HCEC 1CT (cell line): ENCODE measurements around the gene MYOM1.
"Not testable (repeated sequence)": the region's sequence is repeated elsewhere in the genome, so short reads cannot be mapped to it uniquely, and the experiment has no call there.

Experiments
- DNase-seq: peaks from one replicate; pipeline ENCODE4 v3.0.0-alpha.2; 2017

Gene MYOM1

DNA sequence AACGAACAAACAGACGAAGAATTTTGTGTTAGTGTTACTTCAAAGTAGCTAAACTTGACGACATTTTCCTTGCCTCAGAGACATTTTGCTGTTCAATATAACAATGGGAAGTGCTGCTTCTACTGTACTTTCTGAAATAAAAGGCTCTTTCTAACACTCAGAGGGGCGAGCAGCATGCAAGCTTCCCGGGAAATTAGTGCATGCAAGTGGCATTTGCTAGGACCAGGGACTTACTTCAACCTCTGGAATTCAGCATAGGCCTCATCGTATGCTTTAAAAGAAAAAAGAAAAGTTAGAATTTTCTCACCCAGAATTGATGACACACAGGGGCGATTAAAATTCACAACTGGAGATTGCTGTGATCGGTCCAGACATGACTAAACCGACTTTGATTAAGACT lies 144.3 kb downstream of the MYOM1 start:
- DNase-seq, result no peak

DNA sequence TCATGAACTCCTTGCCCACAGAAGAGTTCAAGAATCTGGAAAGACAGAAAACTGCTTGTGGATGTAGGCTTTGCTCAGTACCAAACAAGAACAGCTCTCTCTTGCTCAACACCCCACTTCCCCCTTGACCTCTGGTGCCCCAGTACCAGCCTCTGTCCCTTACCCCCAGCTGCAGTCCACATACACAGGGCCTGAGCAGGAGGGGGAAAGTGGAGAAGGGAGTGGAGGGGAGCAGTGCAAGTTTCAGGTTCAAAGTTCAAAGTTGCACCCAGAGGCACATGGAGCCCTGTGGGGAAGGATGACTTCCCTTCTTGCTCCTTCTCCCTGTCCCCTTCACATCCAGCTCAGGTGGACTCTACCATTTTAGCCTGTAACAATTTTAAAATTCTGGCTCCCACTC lies 145.7 kb downstream of the MYOM1 start:
- no peak for DNase-seq

DNA sequence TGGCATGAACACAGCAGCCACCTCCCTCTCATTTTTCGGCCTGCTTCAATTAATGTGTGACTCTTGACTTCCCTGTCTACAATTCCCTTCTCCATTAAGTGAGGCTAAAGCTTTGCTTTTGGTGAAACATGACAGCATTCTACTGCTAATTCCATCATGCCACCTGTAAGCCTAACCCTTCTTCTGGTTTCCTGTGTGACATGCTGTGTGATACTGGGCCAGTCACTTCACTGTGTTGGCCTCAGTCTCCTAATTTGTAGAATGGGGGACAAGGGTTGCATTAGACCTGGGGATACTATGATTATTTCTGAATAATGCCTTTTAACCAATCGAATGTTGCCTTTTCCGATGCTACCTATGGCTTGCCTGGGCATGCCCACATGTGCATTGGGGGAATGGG lies 146.4 kb downstream of the MYOM1 start:
- not testable (repeated sequence) for DNase-seq

DNA sequence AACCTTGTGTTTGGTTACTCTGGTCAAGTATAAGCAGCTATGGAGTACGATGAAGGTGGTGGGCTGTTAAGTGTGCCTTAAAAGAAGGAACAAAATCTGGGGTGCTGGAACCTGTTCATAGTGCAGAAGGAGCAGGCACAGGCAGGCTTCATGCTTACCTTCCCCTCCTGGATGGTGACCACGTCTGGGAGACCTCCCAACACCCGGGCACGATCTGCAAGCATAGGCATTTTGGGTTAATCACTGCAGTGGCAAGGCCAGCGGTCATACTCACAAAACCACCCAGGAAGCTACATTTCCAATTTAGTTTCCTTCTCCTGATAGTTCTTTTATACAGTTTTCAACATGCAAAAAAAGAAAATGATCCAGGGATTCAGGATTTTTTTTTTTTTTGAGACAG lies 148.1 kb downstream of the MYOM1 start:
- DNase-seq, result no peak

DNA sequence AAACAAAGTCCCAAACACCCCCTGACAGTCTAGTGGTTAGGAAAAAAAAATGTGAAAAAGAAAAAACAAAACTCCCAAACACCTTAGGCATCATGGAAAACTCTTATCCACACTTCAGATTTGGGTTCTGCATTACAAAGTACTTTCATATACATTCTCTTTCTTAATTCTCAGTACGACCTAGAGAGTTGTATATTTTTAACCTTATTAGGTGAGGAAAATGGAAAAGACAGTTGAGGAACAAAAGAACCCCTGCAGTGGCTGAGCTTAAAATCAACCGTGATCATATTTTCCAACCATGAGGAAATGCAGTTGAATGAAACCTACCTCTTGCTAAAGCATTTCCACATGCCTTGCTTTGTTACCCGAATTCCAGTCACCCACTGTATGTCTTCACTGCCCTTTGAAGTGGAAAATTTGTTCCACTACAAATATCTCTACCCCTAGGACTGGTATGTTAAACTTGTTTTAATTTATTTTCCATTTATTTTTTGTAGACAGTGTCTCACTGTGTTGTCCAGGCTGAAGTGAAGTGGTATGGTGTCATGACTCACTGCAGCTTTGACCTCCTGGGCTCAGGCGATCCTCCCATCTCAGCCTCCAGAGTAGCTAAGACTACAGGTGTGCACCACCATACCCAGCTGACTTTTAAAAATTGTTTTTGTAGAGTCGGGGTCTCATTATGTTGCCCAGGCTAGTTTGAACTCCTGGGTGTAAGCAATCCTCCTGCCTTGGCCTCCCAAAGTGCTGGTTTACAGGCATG lies 149.9 kb downstream of the MYOM1 start:
- DNase-seq, result no peak

DNA sequence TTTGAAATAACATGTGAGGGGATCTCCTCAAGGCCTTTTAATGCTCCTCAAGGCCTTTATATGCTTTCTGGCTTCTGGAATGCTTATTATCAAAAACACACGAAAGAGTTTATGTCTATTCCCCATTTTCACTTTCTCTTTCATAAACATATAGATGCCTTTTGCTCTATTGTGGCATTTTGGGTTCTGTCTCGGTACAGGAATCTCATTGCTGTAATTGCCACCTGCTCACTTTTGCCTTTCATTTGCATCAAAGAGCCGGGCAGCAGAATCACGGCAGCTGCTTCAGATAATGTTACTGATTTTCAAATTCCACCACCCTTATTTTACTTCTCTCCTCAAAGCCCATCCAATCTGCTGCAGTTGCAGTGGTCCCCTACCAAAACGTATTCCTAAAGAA lies 152.0 kb downstream of the MYOM1 start:
- no peak for DNase-seq

DNA sequence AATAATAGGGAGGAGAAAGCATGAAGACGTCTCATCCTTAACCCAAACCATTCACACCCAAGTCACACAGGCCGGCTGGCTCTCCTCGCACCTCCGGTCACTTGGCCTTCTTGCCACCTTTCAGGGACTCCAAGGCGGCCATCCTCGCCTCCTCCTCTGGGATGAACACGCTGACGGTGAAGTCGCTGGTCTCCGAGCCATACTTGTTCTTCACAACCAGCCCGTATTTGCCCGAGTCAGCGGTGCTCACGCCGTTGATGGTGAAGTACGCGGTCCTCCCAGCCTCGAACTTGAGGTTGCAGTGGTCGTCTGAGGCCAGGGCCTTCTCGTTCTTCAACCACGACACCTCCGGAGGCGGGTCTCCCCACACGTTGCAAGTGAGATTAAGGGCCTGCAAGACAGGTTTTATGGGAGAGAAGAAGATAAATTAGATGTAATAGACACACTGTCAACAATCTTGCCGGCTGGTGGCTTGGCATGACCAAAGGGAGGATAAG lies 152.6 kb downstream of the MYOM1 start:
- no peak for DNase-seq

DNA sequence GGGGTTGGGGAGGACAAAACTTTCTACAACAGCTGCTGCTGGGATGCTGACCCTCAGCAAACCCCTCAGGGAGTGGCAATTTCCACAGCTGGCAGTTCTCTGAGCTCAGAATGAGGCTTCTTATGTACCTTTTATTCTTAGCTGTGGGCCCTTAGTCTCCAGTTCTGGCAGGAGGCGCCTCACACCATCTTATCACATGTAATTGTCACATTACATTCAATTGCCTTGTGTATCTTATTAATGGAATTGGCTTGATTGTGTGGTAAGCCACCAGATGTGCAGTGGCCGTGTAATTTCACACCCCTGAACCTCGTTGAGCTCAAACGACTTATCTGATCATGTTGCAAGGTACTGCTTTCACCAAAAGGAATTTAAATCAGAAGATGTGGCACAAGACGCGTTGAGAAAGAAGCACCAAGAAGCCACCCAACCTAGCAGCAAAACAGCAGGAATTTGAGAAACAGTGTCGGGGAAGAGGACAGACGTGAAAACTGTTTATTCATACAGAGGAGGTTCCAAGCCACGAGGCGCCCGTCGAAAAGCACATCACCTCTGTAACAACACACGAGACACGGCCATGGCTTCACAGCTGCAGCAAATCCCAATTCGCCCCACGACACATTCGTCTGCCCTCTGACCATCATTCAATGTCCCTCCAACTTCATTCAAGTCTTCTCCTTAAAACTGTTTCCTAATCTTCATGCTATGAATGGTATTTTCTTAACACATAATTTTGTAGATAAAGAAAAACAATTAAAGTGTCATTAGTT lies 153.2 kb downstream of the MYOM1 start:
- no peak for DNase-seq

DNA sequence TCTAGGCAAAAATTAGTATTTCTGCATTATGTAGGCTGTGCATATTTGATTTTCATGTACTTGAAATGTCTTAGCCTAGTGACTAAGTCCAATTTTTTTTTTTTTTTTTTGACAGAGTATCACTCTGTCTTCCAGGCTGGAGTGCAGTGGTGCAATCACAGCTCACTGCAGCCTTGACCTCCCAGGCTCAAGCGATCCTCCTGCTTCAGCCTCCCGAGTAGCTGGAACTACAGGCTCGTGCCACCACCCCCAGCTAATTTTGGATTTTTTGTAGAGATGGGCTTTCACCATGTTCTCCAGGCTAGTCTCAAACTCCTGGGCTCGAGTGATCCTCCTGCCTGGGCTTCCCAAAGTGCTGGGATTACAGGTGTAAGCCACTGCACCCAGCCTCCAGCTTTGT lies 156.0 kb downstream of the MYOM1 start:
- not testable (repeated sequence) for DNase-seq

DNA sequence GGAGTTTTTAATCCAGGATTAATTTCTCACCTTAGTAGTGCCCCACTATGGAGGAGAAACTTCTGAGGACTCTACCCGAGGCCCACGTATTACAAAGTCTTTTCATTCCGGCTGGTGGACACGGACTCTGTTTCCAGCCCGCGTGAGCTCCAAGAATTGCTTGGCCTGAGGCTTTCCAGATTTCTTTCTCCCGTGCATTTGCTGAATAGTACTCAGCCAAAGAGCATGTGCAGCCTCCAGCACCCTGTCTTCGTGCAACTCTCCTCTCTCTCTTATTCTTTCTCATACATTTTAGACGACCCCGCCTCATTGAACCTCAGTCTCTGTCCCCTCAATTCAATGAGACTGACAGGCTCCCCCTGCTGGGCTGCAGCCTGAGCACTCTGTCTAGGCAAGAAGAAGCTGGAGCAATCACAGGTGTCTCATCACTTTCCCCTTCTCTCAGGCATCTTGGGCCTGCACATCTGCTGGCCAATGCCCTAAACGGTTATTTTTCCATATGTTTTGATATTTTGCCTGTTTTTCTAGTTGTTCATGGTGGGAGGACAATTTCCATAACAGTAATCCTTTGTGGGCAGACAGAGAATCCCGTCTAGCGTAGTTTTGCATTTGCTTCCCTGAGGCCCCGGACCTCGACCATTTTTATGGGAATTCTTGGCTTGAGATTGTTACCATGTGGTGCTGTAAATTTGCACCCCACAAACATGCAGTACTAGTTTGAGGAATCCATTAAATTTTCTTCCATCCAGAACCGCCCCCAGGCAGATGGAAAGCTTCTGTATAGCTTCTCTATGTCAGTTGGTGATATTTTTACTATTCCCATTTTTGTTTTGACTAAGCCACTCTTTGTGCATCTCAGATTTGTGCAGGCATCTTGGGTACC lies 156.7 kb downstream of the MYOM1 start:
- peak; percentile 31 for DNase-seq

DNA sequence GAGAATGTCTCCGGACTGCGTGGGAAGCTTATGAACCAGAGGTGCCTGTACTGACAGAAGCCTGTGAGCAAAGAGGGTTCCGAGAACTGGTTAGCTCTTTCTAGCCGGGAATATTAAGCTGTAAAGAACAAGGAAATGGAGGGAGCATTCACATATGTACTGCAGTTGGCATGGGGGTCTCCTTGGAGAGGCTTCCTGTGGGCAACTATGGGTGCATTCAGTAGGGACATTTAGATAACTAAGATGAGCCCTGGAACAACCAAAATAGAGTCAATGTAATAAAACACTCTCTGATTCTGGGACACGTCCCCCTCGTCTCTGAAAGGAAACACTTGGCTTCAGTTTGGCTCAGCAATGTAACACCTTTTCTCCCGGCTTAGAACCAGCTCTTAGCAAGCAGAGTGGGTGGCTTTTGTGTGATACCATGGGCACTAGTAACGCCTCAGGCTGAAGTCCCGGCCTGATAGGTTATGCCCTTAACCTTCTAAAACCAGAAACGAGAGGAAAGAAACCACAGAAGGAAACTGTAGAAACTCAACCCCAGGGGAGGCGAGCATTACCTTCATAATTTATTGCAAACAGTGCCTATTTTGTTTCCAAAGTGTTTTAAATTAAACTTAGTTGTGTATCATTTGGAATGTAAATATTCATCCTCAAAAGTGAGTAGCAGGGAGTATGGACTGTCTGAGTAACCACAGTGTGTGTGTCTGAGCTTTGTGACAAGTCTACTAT lies 158.0 kb downstream of the MYOM1 start:
- DNase-seq, result no peak

DNA sequence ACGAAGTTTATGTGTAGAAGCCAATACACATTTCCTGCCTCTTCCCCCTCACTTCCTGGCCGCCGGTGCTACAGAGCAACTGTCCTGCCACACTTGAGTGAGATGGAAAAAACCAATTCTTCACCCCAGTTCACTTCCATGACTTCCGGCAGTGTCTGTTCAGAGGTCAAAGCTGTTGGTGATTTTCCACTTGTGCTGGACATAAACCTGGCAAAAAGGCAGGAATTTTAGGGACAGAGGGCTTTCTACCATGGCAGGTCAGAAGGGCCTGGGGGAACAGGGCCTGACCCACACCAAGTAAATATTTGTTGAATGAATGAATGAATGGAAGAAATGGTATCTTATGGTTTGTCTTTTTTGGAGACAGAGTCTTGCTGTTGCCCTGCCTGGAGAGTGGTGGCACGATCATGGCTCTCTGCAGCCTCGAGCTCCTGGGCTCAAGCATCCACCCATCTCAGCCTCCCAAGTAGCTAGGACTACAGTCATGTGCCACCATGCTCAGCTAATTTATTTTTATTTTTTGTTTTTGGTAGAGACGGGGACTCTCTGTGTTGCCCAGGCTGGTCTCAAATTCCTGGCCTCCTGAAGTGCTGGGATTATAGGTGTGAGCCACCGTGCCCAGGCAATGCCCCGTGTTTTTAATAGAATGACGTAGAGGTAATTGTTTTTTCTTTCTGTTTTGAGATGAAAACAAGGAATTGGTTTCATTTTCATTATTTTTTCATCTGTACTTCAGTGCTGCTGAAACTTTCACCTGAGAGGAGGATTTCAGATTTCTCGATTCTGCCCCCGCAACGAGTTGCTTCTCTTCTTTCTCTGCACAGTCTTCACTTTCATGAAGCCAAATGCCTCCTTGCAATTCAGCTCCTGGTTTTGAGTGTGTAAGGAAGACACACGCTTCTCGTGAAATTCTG lies 158.8 kb downstream of the MYOM1 start:
- DNase-seq, result no peak

DNA sequence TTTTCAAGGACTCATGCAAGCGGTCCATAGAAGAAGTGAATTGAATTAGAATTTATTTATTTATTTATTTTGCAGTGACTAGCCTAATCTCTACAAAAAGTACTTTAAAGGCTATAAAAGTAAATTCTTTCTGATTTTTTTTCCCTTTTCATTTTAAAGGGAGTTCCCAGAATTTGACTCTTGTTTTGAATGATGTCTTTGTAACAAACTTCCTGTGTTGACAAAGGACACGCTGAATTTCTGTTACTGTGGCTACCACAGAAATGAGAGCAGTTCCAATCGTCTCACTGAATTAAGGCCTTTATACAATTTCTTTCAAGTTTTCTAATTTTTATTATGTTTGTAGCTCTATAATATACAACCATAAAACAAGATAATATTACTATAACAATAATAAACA lies 160.5 kb downstream of the MYOM1 start:
- no peak for DNase-seq

DNA sequence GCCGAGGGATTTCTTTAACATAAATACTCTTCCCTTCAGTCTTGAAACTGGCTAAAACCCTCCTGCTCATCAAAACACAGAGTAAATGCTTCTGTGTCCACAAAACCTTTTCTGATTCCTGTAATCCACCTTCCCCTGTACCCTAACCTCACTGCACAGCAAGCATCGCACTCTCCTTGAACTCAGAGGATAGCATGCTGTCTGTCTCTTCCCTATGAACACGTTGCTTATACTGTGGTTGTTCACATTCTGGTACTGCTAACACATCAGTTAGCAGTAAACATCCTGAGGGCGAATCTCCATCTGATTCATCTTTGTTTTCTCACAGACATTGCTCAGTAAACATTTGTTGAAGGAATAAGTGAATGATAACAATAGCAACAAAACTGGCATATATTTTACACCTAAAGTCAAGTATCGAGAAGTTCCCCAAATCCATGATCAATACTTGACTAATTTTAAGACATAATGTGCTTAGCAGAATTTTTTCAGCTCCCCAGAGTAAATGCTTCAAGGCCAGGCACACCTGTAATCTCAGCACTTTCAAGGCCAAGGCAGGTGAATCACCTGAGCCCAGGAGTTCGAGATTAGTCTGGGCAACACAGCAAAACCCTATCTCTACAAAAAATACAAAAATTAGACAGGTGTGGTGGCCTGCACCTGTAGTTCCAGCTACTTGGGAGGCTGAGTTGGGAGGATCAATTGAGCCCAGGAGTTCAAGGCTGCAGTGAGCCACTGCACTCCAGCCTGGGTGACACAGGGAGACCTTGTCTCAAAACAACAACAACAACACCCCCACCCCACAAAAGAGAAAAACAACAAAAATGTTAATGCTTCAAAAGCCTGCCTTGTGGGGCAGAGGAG lies 161.2 kb downstream of the MYOM1 start:
- DNase-seq, result no peak

DNA sequence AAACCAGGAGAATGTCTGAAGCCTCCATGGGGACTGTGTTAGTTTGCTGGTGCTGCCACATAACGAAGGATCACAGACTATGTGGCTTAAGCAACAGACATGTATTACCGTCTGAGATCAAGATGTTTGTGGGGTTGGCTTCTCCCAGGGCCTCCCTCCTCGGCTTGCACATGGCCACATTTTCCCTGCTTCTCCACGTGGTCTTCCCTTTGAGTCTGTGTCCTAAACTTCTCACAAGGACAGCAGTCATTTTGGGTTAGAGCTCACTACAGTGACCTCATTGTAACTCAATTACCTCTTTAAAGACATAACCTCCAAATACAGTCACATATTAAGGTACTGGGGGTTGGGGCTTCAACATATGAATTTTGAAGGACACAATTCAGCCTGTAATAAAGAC lies 162.2 kb downstream of the MYOM1 start:
- DNase-seq, result no peak

DNA sequence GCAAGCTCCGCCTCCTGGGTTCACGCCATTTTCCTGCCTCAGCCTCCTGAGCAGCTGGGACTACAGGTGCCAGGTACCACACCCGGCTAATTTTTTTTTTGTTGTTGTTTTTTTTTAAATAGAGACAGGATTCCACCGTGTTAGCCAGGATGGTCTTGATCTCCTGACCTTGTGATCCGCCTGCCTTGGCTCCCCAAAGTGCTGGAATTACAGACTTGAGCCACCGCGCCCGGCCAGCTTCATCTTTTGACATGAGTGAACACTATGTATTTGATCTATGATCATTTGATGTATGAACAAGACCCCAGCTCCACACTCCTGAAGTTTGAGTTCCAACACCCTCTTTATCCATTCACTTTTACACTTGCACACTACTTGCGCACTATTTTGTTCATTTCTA lies 163.5 kb downstream of the MYOM1 start:
- no peak for DNase-seq

DNA sequence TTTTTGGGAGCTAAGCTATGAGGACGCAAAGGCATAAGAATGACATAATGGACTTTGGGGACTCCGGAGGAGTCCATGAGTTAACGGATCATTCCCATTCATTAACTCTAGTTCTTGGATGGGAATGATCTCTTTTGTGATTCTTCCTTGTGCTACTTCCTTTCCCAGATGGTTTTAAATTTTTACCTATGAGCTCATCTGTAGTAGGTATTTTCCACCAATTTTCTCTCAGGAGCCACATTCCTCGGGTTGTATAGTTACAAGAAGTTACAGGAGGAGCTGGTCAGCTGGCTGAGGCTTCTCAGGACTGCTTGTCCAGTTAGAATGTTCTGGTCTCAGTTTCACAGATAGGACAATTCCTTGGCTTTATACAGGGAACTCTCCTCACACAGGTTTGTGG lies 164.0 kb downstream of the MYOM1 start:
- DNase-seq, result no peak

DNA sequence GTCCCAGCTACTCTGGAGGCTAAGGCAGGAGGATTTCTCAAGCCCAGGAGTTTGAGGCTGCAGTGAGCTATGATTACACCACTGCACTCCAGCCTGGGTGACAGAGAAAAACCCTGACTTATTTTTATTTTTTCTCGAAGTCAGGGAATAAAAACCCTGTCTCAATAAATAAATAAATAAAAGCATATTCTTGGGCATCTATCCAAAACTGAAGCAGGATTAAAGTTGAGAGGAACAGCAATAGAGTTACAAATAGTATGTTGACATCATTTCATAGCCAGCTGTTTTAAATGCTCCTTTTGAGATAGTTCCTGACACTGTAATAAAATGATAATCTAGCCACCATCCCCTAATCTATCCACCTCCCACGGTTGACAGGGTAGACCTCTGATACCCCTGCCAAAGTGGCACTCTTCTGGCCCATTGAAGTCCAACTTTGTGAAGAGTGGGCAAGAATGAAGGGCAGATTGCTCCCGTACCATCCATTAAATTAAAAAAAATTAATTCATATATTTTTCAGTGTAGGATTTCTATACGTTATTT lies 164.5 kb downstream of the MYOM1 start:
- DNase-seq, result peak; percentile 13

DNA sequence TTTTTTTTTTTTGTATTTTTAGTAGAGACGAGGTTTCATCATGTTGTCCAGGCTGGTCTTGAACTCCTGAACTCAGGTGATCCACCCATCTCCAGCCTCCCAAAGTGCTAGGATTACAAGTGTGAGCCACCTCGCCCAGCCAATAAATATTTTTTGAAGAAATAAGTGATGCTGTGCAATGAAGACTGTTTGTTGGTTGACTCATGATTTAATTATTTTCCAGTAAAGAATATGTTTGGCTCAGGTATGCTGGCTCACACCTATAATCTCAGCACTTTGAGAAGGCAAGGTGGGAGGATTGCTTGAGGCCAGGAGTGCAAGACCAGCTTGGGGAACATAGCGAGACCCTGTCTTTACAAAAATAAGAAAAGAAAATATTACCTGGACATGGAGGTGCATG lies 165.0 kb downstream of the MYOM1 start:
- no peak for DNase-seq

DNA sequence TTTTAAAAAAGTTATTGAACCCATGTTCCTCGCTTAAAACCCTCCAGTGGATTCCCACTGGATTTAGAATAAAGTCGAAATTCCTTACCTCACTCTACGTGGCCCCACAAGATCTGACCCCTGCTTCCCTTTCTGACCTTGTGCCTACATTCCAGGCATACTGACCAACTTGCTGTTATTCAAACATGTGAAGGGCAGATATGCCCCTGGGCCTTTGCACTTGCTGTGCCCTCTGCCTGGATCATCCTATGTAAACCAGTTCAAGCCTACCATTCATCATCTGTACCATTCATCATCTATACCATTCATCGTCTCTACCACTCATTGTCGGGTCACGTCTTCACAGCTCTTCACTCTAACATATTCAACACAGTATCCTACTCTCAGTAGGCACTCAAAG lies 165.6 kb downstream of the MYOM1 start:
- no peak for DNase-seq
